HG02678 (cell line): ENCODE results near the gene RIMBP2.

Experiments
- ATAC-seq: cut with Tn5 transposase; IDR thresholded peaks from one replicate; pipeline ENCODE4 v1.9.1; 2021; ENCODE audit warnings: mild to moderate bottlenecking, moderate library complexity; ENCODE audit not compliant: unreplicated experiment

The RIMBP2 gene

GRCh38 chr12:130555221-130555620 lies 160.9 kb downstream of the RIMBP2 start:
- ATAC-seq: no peak

- no peak for ATAC-seq
Observed at GRCh38 chr12:130552483-130552996, 163.6 kb downstream of the RIMBP2 start.

- ATAC-seq: no peak
Observed at GRCh38 chr12:130549361-130549760, 166.7 kb downstream of the RIMBP2 start.

GRCh38 chr12:130547480-130548155 lies 168.5 kb downstream of the RIMBP2 start:
- ATAC-seq: no peak

- ATAC-seq: no peak
Observed at GRCh38 chr12:130546494-130546893, 169.6 kb downstream of the RIMBP2 start.

GRCh38 chr12:130545475-130545874 lies 170.6 kb downstream of the RIMBP2 start:
- no peak for ATAC-seq

- ATAC-seq: no peak
Observed at GRCh38 chr12:130540376-130540775, 175.7 kb downstream of the RIMBP2 start.

- ATAC-seq: no peak
Observed at GRCh38 chr12:130538343-130539095, 177.6 kb downstream of the RIMBP2 start.

GRCh38 chr12:130537655-130538054 lies 178.4 kb downstream of the RIMBP2 start:
- no peak for ATAC-seq

- ATAC-seq: no peak
Observed at GRCh38 chr12:130537051-130537450, 179.0 kb downstream of the RIMBP2 start.

- no peak for ATAC-seq
Observed at GRCh38 chr12:130530429-130530828, 185.7 kb downstream of the RIMBP2 start.

GRCh38 chr12:130529781-130530180 lies 186.3 kb downstream of the RIMBP2 start:
- no peak for ATAC-seq

- ATAC-seq: no peak
Observed at GRCh38 chr12:130527239-130527638, 188.9 kb downstream of the RIMBP2 start.

- ATAC-seq: no peak
Observed at GRCh38 chr12:130526813-130527212, 189.3 kb downstream of the RIMBP2 start.

GRCh38 chr12:130525384-130526172 lies 190.5 kb downstream of the RIMBP2 start:
- ATAC-seq: no peak

GRCh38 chr12:130524759-130525158 lies 191.3 kb downstream of the RIMBP2 start:
- ATAC-seq: no peak

GRCh38 chr12:130523863-130524614 lies 192.1 kb downstream of the RIMBP2 start:
- no peak for ATAC-seq

GRCh38 chr12:130523208-130523607 lies 192.9 kb downstream of the RIMBP2 start:
- ATAC-seq: no peak

- no peak for ATAC-seq
Observed at GRCh38 chr12:130522244-130522834, 193.8 kb downstream of the RIMBP2 start.

- no peak for ATAC-seq
Observed at GRCh38 chr12:130521375-130522124, 194.5 kb downstream of the RIMBP2 start.
